ENCODE data around the gene POLR3A. TPM values are rescaled to one million over a fixed set of nuclear protein-coding genes. Genes with fewer than 3 reads are reported as not detected.
"Not testable (repeated sequence)": the region's sequence is repeated elsewhere in the genome, so short reads cannot be mapped to it uniquely, and the experiment has no call there.

POLR3A gene
- polyA plus RNA-seq, 1 donor (not counting 4 experiments of a cell fraction or from before 2014, with no cell fraction given), result 15.5 TPM

- H3K4me3 ChIP-seq (ENCODE audit: control insufficient read depth in 2 of 3, extremely low read depth in 1 of 3, insufficient read depth in 2 of 3, low read depth in 1 of 3, low read length in 3 of 3), result no peak overlapping the region
- no peak overlapping the region for H3K27ac ChIP-seq (ENCODE audit: control insufficient read depth, insufficient read depth, low read length)
- no peak for TF ChIP-seq CTCF (optimal IDR thresholded peaks at IDR 0.05 in 1 of 3, IDR thresholded peaks at IDR 0.05 in 1 of 3, conservative IDR thresholded peaks at IDR 0.05 in 1 of 3; ENCODE audit: extremely low read depth in 1 of 3, insufficient read depth in 2 of 3, low read length in 3 of 3)
- TF ChIP-seq EZH2 (IDR thresholded peaks at IDR 0.05; ENCODE audit: low read length), result no peak
- H3K4me1 ChIP-seq (ENCODE audit: control insufficient read depth, extremely low read depth, insufficient read depth, low read length), result no peaks in the 10 kb centered on the region
- no peak overlapping the region for H3K4me2 ChIP-seq (ENCODE audit: control insufficient read depth, extremely low read depth, insufficient read depth, low read depth, low read length)
- no peak overlapping the region for H3K9ac ChIP-seq (ENCODE audit: control insufficient read depth, extremely low read depth, insufficient read depth, low read length)
- H3K36me3 ChIP-seq (ENCODE audit: control insufficient read depth in 2 of 2, extremely low read depth in 1 of 2, insufficient read depth in 2 of 2, low read length in 2 of 2), result peaks cover 24 to 33% of the 10 kb centered on the region in 2 experiments
- no peaks in the 10 kb centered on the region for H3K9me1 ChIP-seq (ENCODE audit: control insufficient read depth, extremely low read depth, insufficient read depth, low read length)
- H4K20me1 ChIP-seq (ENCODE audit: control insufficient read depth, extremely low read depth, insufficient read depth, low read length), result no peaks in the 10 kb centered on the region
- no peak overlapping the region for H2AFZ ChIP-seq (ENCODE audit: control insufficient read depth, low read length)
- no peaks in the 10 kb centered on the region for H3K27me3 ChIP-seq (ENCODE audit: control insufficient read depth, extremely low read depth, insufficient read depth, low read length)
- H3K79me2 ChIP-seq (ENCODE audit: control insufficient read depth, insufficient read depth, low read length), result no peaks in the 10 kb centered on the region
- FAIRE-seq (no peak), DNase-seq (ENCODE audit: low read depth, low spot score) (no peak)
- no peaks in the 10 kb centered on the region for H3K9me3 ChIP-seq (ENCODE audit: control insufficient read depth, low read depth, low read length)
- dilution Hi-C loops (cut with MboI; ENCODE audit: extremely low pct_ligation_motif_present, low sequenced_read_pairs), result no loop called here
Observed at GRCh38 chr10:78000956-78001472, 28.3 kb downstream of the POLR3A start.

- no peak overlapping the region for H2AFZ ChIP-seq (ENCODE audit: control insufficient read depth, low read length)
- H3K4me2 ChIP-seq (ENCODE audit: control insufficient read depth, extremely low read depth, insufficient read depth, low read depth, low read length), result no peak overlapping the region
- H3K36me3 ChIP-seq (ENCODE audit: control insufficient read depth in 2 of 2, extremely low read depth in 1 of 2, insufficient read depth in 2 of 2, low read length in 2 of 2), result peaks cover 23 to 33% of the 10 kb centered on the region in 2 experiments
- DNase-seq (ENCODE audit: low read depth, low spot score) (no peak), FAIRE-seq (no peak)
- H4K20me1 ChIP-seq (ENCODE audit: control insufficient read depth, extremely low read depth, insufficient read depth, low read length), result no peaks in the 10 kb centered on the region
- H3K9me1 ChIP-seq (ENCODE audit: control insufficient read depth, extremely low read depth, insufficient read depth, low read length), result no peaks in the 10 kb centered on the region
- H3K9me3 ChIP-seq (ENCODE audit: control insufficient read depth, low read depth, low read length), result no peaks in the 10 kb centered on the region
- H3K4me3 ChIP-seq (ENCODE audit: control insufficient read depth in 2 of 3, extremely low read depth in 1 of 3, insufficient read depth in 2 of 3, low read depth in 1 of 3, low read length in 3 of 3), result no peak overlapping the region
- no peak for TF ChIP-seq CTCF (optimal IDR thresholded peaks at IDR 0.05 in 1 of 3, IDR thresholded peaks at IDR 0.05 in 1 of 3, conservative IDR thresholded peaks at IDR 0.05 in 1 of 3; ENCODE audit: extremely low read depth in 1 of 3, insufficient read depth in 2 of 3, low read length in 3 of 3)
- no peak for TF ChIP-seq EZH2 (IDR thresholded peaks at IDR 0.05; ENCODE audit: low read length)
- no peak overlapping the region for H3K9ac ChIP-seq (ENCODE audit: control insufficient read depth, extremely low read depth, insufficient read depth, low read length)
- dilution Hi-C loops (cut with MboI; ENCODE audit: extremely low pct_ligation_motif_present, low sequenced_read_pairs), result no loop called here
- no peak overlapping the region for H3K27ac ChIP-seq (ENCODE audit: control insufficient read depth, insufficient read depth, low read length)
- no peaks in the 10 kb centered on the region for H3K27me3 ChIP-seq (ENCODE audit: control insufficient read depth, extremely low read depth, insufficient read depth, low read length)
- no peaks in the 10 kb centered on the region for H3K79me2 ChIP-seq (ENCODE audit: control insufficient read depth, insufficient read depth, low read length)
- H3K4me1 ChIP-seq (ENCODE audit: control insufficient read depth, extremely low read depth, insufficient read depth, low read length), result no peaks in the 10 kb centered on the region
Observed at GRCh38 chr10:78000206-78000605, 29.1 kb downstream of the POLR3A start.

GRCh38 chr10:77998780-77999179, 30.5 kb downstream of the POLR3A start:
- H3K79me2 ChIP-seq (ENCODE audit: control insufficient read depth, insufficient read depth, low read length); H3K4me3 ChIP-seq (ENCODE audit: control insufficient read depth in 2 of 3, extremely low read depth in 1 of 3, insufficient read depth in 2 of 3, low read depth in 1 of 3, low read length in 3 of 3); H3K9ac ChIP-seq (ENCODE audit: control insufficient read depth, extremely low read depth, insufficient read depth, low read length); FAIRE-seq; H3K4me2 ChIP-seq (ENCODE audit: control insufficient read depth, extremely low read depth, insufficient read depth, low read depth, low read length); H3K4me1 ChIP-seq (ENCODE audit: control insufficient read depth, extremely low read depth, insufficient read depth, low read length); H3K27ac ChIP-seq (ENCODE audit: control insufficient read depth, insufficient read depth, low read length); H3K9me1 ChIP-seq (ENCODE audit: control insufficient read depth, extremely low read depth, insufficient read depth, low read length); H4K20me1 ChIP-seq (ENCODE audit: control insufficient read depth, extremely low read depth, insufficient read depth, low read length); H2AFZ ChIP-seq (ENCODE audit: control insufficient read depth, low read length); H3K9me3 ChIP-seq (ENCODE audit: control insufficient read depth, low read depth, low read length); DNase-seq (ENCODE audit: low read depth, low spot score); dilution Hi-C loops (cut with MboI; ENCODE audit: extremely low pct_ligation_motif_present, low sequenced_read_pairs); H3K27me3 ChIP-seq (ENCODE audit: control insufficient read depth, extremely low read depth, insufficient read depth, low read length): not testable (repeated sequence)
- H3K36me3 ChIP-seq (ENCODE audit: control insufficient read depth in 2 of 2, extremely low read depth in 1 of 2, insufficient read depth in 2 of 2, low read length in 2 of 2), result peaks cover 17 to 32% of the 10 kb centered on the region in 2 experiments

All from keratinocyte (primary cell).